ENCODE results near the gene AKAP1.

DNA sequence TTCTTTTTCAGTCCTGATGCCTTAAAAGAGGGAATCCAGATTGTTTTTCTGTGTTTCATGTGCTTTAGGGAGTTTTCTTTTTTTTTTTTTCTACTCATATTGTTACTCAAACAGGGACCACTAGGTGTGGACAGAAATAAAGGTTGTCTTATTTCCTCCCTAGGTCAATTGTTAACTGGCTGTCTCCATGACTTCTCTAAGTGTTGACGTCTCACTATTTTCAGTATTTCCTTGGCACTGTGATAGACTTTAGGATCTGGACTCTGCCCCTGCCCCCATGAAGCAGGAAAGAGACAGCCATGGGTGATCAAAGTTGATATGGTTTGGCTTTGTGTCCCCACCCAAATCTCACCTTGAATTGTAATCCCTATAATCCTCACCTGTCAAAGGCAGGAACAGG is 73.7 kb downstream of the AKAP1 start:
- TF ChIP-seq CTCF (optimal IDR thresholded peaks at IDR 0.05 in 1 of 3, IDR thresholded peaks at IDR 0.05 in 1 of 3, conservative IDR thresholded peaks at IDR 0.05 in 1 of 3; ENCODE audit: extremely low read depth in 1 of 3, insufficient read depth in 2 of 3, low read length in 3 of 3) (no peak), EZH2 (IDR thresholded peaks at IDR 0.05; ENCODE audit: low read length) (no peak)
